HepG2 (cell line): ENCODE measurements around the gene CD70. TPM values are rescaled to one million over a fixed set of nuclear protein-coding genes. Genes with fewer than 3 reads are reported as not detected.

Experiments
- ATAC-seq: fragments of 200-7000 bp; cut with Tn5 transposase; 3 replicates; pipeline ENCODE4 v1.9.1; 2020; ENCODE audit warnings: mild to moderate bottlenecking, moderate library complexity
- BruUV-seq: library from RNA; stranded (reverse); fragments of 400-500 nt; replicated peaks from 2 replicates; lab custom pipeline; 2021; lab: Mats Ljungman, UMichigan
- CTCF ChIA-PET: fragments of 300-600 bp; formaldehyde crosslinking; extraction: SDS; loops from one replicate; lab custom pipeline; 2021; ENCODE audit warnings: low total read pairs, inconsistent platforms, low intra/inter-chr PET ratio; lab: Yijun Ruan, JAX
- POLR2A ChIA-PET: fragments of 350-600 bp; sonication (Branson Sonifier 250); formaldehyde crosslinking; loops from one replicate; lab custom pipeline; 2020; ENCODE audit warnings: antibody characterized with exemption, inconsistent platforms; lab: Yijun Ruan, JAX
- DNase-seq: peaks from one replicate; pipeline ENCODE4 v3.0.0-alpha.2; 2015; ENCODE audit warnings: low spot score
- FAIRE-seq: peaks from 3 replicates; lab custom pipeline; 2011; peaks lifted over from hg19 to GRCh38; lab: Jason Lieb, UNC
- H2AFZ ChIP-seq: one replicate; pipeline ENCODE4 v1.6.1; 2011; ENCODE audit warnings: low read length, inconsistent platforms
- H3K27ac ChIP-seq: fragments of 300-600 bp; 3 replicates; pipeline ENCODE4 v1.8.0; 2011; ENCODE audit warnings: mixed run types, mild to moderate bottlenecking, mixed read lengths, low read length, inconsistent platforms; ENCODE audit not compliant: insufficient read depth; ENCODE audit errors: extremely low read length
- H3K27me3 ChIP-seq, 2 experiments: fragments of 200-600 bp in 1 of 2; 2 replicates in 1 of 2; 3 replicates in 1 of 2; pipeline versions ENCODE4 v1.6.0 to v1.8.0; 2011; ENCODE audit warnings: low read length in 2 of 2, mild to moderate bottlenecking in 2 of 2, moderate library complexity in 2 of 2, inconsistent platforms in 1 of 2; ENCODE audit not compliant: insufficient read depth in 2 of 2, control insufficient read depth in 1 of 2
- H3K36me3 ChIP-seq, 2 experiments: fragments of 200-600 bp in 1 of 2; replicated peaks in 1 of 2; 2 replicates in 1 of 2; 3 replicates in 1 of 2; pipeline versions ENCODE4 v1.5.1 to v1.8.0; 2011; ENCODE audit warnings: low read length in 2 of 2, inconsistent platforms in 1 of 2; ENCODE audit not compliant: insufficient read depth in 2 of 2, control insufficient read depth in 1 of 2
- H3K4me1 ChIP-seq: 2 replicates; pipeline ENCODE4 v1.5.1; 2012; ENCODE audit warnings: low read length, inconsistent platforms; ENCODE audit not compliant: insufficient read depth
- H3K4me2 ChIP-seq: 2 replicates; pipeline ENCODE4 v1.6.0; 2011; ENCODE audit warnings: low read depth, low read length, inconsistent platforms
- H3K4me3 ChIP-seq, 3 experiments: fragments of 200-600 bp in 1 of 3; sonication (generic), shearing (Covaris generic) in 1 of 3; replicated peaks in 1 of 3; 2 replicates each; pipeline ENCODE4 v1.5.1; 2011 to 2016; ENCODE audit warnings: low read length in 3 of 3, inconsistent platforms in 2 of 3, low read depth in 2 of 3, mild to moderate bottlenecking in 2 of 3, control low read depth in 1 of 3, mixed read lengths in 1 of 3; ENCODE audit not compliant: insufficient read depth in 1 of 3
- H3K79me2 ChIP-seq: one replicate; pipeline ENCODE4 v1.6.1; 2011; ENCODE audit warnings: low read length, inconsistent platforms; ENCODE audit not compliant: insufficient read depth
- H3K9ac ChIP-seq: 2 replicates; pipeline ENCODE4 v1.6.0; 2011; ENCODE audit warnings: mild to moderate bottlenecking, low read depth, low read length, inconsistent platforms; ENCODE audit not compliant: insufficient read depth
- H3K9me3 ChIP-seq: 2 replicates; pipeline ENCODE4 v1.5.1; 2012; ENCODE audit warnings: mild to moderate bottlenecking, low read length
- H4K20me1 ChIP-seq: 2 replicates; pipeline ENCODE4 v1.6.0; 2011; ENCODE audit warnings: inconsistent platforms, mild to moderate bottlenecking, low read length, moderate library complexity; ENCODE audit not compliant: insufficient read depth
- AGO2 ChIP-seq: fragments of 200-400 bp; formaldehyde crosslinking; optimal IDR thresholded peaks from 2 replicates; pipeline ENCODE3; 2017; ENCODE audit warnings: mild to moderate bottlenecking, low read depth, low read length, moderate library complexity
- ARNT ChIP-seq: fragments of 450-650 bp; IDR thresholded peaks from 2 replicates; pipeline ENCODE4 v1.6.1; 2017
- ARNTL ChIP-seq: sonication (generic); formaldehyde crosslinking; IDR thresholded peaks from 2 replicates; pipeline ENCODE4 v1.4.0; 2020; ENCODE audit warnings: mild to moderate bottlenecking, missing genetic modification reagents
- HOXA7 ChIP-seq: sonication (generic); formaldehyde crosslinking; IDR thresholded peaks from 2 replicates; pipeline ENCODE4 v1.8.1; 2022; ENCODE audit warnings: mild to moderate bottlenecking, missing genetic modification reagents, moderate library complexity
- KAT2B ChIP-seq: fragments of 150-350 bp; IDR thresholded peaks from 2 replicates; pipeline ENCODE4 v1.6.1; 2014; ENCODE audit warnings: low read depth, low read length, borderline replicate concordance
- KLF9 ChIP-seq: IDR thresholded peaks from 2 replicates; pipeline ENCODE4 v1.6.1; 2016; ENCODE audit warnings: low read depth
- MAX ChIP-seq: IDR thresholded peaks from 2 replicates; pipeline ENCODE4 v1.6.1; 2012; ENCODE audit warnings: inconsistent platforms
- MTF1 ChIP-seq: sonication (generic); formaldehyde crosslinking; IDR thresholded peaks from 2 replicates; pipeline ENCODE4 v1.5.0; 2020; ENCODE audit warnings: missing genetic modification reagents
- PCBP1 ChIP-seq: fragments of 200-400 bp; formaldehyde crosslinking; IDR thresholded peaks from 2 replicates; pipeline ENCODE4 v1.6.1; 2017; ENCODE audit warnings: mild to moderate bottlenecking, low read depth, low read length, borderline replicate concordance
- POLR2G ChIP-seq: fragments of 200-400 bp; formaldehyde crosslinking; IDR thresholded peaks from 2 replicates; pipeline ENCODE4 v1.6.1; 2018; ENCODE audit warnings: mild to moderate bottlenecking, low read depth, low read length, moderate library complexity
- SP5 ChIP-seq: IDR thresholded peaks from 2 replicates; pipeline ENCODE4 v1.6.1; 2016; ENCODE audit warnings: low read depth, borderline replicate concordance
- TOPORS ChIP-seq: sonication (generic); formaldehyde crosslinking; IDR thresholded peaks from 2 replicates; pipeline ENCODE4 v1.8.0; 2023; ENCODE audit warnings: mild to moderate bottlenecking, missing genetic modification reagents
- YEATS2 ChIP-seq: sonication (generic); formaldehyde crosslinking; IDR thresholded peaks from 2 replicates; pipeline ENCODE4 v1.4.0; 2020; ENCODE audit warnings: missing genetic modification reagents, borderline replicate concordance
- ZMAT3 ChIP-seq: sonication (generic); formaldehyde crosslinking; conservative IDR thresholded peaks from 2 replicates; pipeline ENCODE4 v1.7.0; 2021; ENCODE audit warnings: missing genetic modification reagents
- ZNF142 ChIP-seq: sonication (generic); formaldehyde crosslinking; IDR thresholded peaks from 2 replicates; pipeline ENCODE4 v1.4.0; 2020; ENCODE audit warnings: missing genetic modification reagents
- ZNF564 ChIP-seq: sonication (generic); formaldehyde crosslinking; IDR thresholded peaks from 2 replicates; pipeline ENCODE4 v1.8.1; 2023; ENCODE audit warnings: mild to moderate bottlenecking, missing genetic modification reagents
- ZNF770 ChIP-seq: sonication (generic); formaldehyde crosslinking; IDR thresholded peaks from 2 replicates; pipeline ENCODE4 v1.5.0; 2020; ENCODE audit warnings: mild to moderate bottlenecking, missing genetic modification reagents
- WGBS: methylation state at CpG from one replicate; pipeline ENCODE4 v1.1.6; 2017; ENCODE audit warnings: low lambda C conversion rate; 5-methylcytosine and 5-hydroxymethylcytosine counted together
- in situ Hi-C: cut with HindIII; loops from 2 replicates; pipeline ENCODE4 v1.10.0; 2017; ENCODE audit warnings: low pct_unique_long_range_greater_than_20kb; ENCODE audit not compliant: extremely low pct_ligation_motif_present
- intact Hi-C: fragments of 100-400 bp; cut with micrococcal nuclease; formaldehyde crosslinking; loops from one replicate; pipeline ENCODE4 v1.10.0; 2022; ENCODE audit not compliant: unreplicated experiment
- polyA plus RNA-seq, 8 experiments: library from polyadenylated mRNA; depleted of rRNA in 3 of 8; stranded (reverse) in 7 of 8; unstranded in 1 of 8; fragments of >200 nt; fragmentation: Illumina TruSeq in 4 of 8; extraction: Trizol in 4 of 8; gene quantifications; 2 replicates each; pipeline versions ENCODE4 v1.2.1 to v1.2.3, GENCODE V29; 2011 to 2016; ENCODE audit warnings: low read depth in 4 of 8, missing spikeins in 1 of 8, mixed read lengths in 1 of 8; ENCODE audit not compliant: insufficient read depth in 1 of 8
- total RNA-seq, 5 experiments: library from RNA; depleted of rRNA; stranded (reverse); fragments of >200 nt; fragmentation: Illumina TruSeq; extraction: Trizol; gene quantifications; 2 replicates each; pipeline ENCODE4 v1.2.3, GENCODE V29; 2016; ENCODE audit warnings: low read depth in 1 of 5
- TF ChIP-seq, protein P1 (sequence below): sonication (generic); formaldehyde crosslinking; IDR thresholded peaks from 2 replicates; pipeline ENCODE4 v1.4.0; 2020; ENCODE audit warnings: missing genetic modification reagents

CD70 gene
- total and polyA plus RNA-seq, 2 of the 13 experiments (the other 11 are each of a cell fraction or from before 2014, with no cell fraction given), result 0.13 TPM; not detected in 1

GRCh38 chr19:6570764-6571163, 20.2 kb downstream of the CD70 start (continued):
- TF ChIP-seq, protein P1, sequence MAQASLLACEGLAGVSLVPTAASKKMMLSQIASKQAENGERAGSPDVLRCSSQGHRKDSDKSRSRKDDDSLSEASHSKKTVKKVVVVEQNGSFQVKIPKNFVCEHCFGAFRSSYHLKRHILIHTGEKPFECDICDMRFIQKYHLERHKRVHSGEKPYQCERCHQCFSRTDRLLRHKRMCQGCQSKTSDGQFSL (CRISPR knock-in tag), result no peak
- TF ChIP-seq ARNTL (CRISPR knock-in tag) (no peak), ARNT (no peak)

DNA sequence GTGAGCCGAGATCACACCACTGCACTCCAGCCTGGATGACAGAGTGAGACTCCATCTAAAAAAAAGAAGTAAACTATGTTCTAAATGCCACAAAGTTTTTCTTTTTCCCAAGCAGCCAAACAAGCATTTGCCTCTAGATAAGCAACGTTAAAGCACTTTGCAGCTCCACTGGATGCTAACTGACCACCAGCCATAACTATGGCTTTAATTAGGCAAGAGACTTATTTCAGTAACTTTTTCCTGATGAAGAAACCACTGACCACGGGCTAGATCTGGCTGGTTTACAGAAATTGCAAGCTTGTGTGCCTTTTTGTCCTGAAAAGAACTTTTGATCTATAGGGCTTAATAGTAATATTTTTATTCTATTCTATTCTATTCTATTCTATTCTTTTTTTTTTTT, 22.1 kb downstream of the CD70 start:
- Histone ChIP-seq H3K9me3 (peaks cover 32% of the 10 kb centered on the region), H3K27ac (no peak overlapping the region), H3K9ac (no peak overlapping the region), H3K4me3 (no peak overlapping the region), H3K27me3 (peaks cover 0 to 7% of the 10 kb centered on the region in 2 experiments; a peak in 2 of 5 replicates), H3K36me3 (no peaks in the 10 kb centered on the region), H3K4me2 (no peak overlapping the region), H3K4me1 (no peaks in the 10 kb centered on the region), H2AFZ (no peak overlapping the region), H3K79me2 (no peaks in the 10 kb centered on the region), H4K20me1 (no peaks in the 10 kb centered on the region)
- in situ Hi-C loops, result no loop called here
- BruUV-seq, result no TSS peak
- ChIA-PET POLR2A (no interaction called here), CTCF (no interaction called here)
- DNase-seq (no peak), FAIRE-seq (no peak), ATAC-seq (no peak)
- intact Hi-C loops, result no loop called here
- WGBS, result 36% methylated on average over 3 of the region's 3 CpGs
- TF ChIP-seq KAT2B (no peak), KLF9 (CRISPR knock-in tag) (no peak), ZNF564 (CRISPR knock-in tag) (no peak), ZNF142 (CRISPR knock-in tag) (no peak), ZMAT3 (CRISPR knock-in tag) (no peak), ZNF770 (CRISPR knock-in tag) (no peak), PCBP1 (no peak), AGO2 (no peak), SP5 (CRISPR knock-in tag) (no peak), TOPORS (no peak), POLR2G (no peak), MTF1 (no peak), YEATS2 (CRISPR knock-in tag) (no peak), HOXA7 (CRISPR knock-in tag) (no peak), MAX (no peak)
